Hindlimb muscle (tissue), 1 donor: ENCODE data around the gene BARHL2. TPM values are rescaled to one million over a fixed set of nuclear protein-coding genes. Genes with fewer than 3 reads are reported as not detected.
A peak's percentile ranks its signal among the peaks of the same experiment; 100 is the strongest.

ENCODE experiments used
- DNase-seq: peaks from one replicate; pipeline ENCODE4 v3.0.0-alpha.2; 2013
- polyA plus RNA-seq: library from polyadenylated mRNA; unstranded; fragments of 120-200 nt; gene quantifications from one replicate; pipeline ENCODE4 v1.2.1, GENCODE V29; 2013; ENCODE audit not compliant: insufficient read length

The BARHL2 gene
- not detected for polyA plus RNA-seq

DNA sequence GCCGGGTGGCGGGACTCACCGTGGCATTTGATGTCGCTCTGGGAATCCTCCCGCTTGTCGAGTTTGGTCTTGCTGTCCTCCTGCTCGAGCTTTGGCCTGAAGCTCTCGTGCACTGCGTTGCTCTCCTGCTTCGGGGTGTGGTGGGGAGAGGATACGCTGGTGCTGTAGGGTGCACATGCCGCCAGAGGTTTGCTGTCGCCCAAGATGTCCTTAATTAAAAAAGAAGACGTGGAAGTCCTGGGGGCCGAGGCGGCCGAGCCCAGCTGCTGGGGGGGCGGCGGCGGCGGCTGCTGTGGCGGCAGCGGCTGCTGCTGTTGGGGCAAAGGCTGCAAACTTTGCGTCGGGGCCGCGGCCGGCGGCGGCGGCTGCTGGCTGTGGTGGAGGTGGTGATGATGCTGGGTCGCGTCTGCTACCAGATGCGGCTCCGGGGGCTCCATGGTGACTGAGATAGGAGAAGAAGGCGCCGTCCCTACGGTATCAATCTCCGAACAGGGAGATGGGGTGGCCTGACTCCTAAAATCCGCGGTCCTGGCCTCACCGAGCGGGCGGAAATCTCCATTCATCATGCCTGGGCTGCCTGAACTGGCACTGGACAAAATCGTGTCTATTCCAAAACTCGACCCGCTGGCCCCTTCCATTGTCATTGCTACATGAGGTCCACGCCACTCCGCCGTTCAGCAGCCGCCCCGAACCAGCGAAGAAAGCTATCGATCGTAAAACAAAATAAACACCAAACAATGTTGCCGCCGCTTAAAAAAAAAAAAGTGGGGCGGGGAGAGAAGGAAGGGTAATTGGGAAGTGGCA, at the start of gene BARHL2:
BARHL2 (minus strand) TSS at position 751 of the 804 bp plus-strand sequence; CDS start at position 644, 107 bp downstream.
- no peak for DNase-seq

DNA sequence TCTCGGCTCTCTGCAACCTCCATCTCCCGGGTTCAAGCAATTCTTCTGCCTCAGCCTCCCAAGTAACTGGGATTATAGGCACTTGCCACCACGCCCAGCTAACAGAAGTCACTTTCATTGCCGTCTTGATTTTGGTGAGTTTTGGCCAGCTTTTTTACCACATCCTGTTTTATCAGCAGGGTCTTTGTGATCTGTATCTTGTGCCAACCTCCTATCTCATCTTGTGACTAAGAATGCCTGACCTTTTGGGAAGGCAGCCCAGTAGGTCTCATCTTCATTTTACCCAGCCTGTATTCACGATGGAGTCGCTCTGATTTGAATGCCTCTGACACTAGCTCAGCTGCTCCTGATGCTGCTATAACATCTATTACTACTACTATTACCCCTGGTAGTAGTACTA, 46.8 kb upstream of the BARHL2 start:
- DNase-seq, result no peak

DNA sequence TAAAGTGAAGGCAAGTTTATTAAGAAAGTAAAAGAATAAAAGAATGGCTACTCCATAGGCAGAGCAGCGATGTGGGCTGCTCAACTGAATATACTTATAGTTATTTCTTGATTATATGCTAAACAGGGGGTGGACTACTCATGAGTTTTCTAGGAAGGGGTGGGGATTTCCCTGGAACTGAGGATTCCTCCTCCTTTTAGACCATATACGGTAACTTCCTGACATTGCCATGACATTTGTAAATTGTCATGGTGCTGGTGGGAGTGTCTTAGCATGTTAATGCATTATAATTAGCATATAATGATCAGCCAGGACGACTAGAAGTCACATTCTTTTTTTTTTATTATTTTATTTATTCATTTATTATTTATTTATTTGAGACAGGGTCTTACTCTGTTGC, 46.4 kb upstream of the BARHL2 start:
- DNase-seq, result no peak

DNA sequence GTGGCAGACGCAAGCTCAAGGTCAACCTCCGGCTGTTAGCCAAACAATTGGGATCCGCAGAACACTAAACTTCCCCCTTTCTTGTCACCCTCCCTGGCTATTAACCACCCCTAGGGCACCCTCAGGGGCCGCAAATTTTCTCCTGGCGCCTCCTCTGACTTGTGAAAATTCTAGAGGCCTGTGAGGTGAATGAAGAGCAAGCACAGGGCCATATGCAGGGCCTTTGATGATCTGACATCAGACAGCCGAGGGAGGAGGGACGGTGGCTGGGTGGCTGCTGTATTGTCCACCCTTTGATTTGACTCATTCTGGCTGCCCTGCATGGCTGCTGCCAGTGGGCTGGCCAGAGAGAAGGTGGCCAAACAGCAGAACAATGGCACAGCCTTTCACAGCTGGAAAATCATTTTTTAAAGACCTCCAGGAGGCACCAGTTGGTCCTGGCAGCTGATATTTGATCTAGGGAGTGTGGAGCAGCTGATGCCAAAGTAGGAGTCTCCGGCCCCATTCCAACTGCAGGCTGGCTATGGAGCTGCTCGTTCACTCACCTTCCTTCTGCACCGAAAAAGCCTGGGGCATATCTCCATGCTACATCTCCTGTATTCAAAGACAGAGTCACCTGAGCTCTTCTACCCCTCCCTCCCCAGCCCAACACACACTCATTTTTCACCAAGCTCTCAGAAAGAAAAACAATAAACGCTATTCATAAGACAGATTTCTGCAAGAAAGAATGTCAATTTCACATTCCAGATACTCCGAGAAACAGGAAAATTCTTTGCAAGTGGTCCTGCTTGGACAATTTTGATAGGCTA, 44.9 kb upstream of the BARHL2 start:
- peak; percentile 18 for DNase-seq

DNA sequence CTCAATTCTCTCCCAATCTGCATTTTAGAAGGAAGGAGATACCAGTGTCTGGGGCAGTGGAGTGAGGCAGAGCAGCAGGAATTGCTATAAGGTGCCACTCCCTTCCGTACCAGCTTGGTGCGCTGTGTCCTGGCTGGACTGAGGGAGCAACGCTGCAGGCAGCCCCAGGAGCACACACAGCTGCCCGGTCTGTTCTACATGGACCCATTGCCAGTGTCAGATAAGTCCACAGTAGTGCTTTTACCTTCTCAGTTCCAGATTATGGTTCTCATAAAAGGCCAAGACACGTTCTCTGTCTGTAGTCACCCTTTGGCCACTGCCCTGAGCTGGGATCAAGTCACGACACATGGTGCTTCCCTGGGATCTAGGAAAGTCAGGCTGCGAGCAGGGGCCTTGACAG, 44.1 kb upstream of the BARHL2 start:
- no peak for DNase-seq

DNA sequence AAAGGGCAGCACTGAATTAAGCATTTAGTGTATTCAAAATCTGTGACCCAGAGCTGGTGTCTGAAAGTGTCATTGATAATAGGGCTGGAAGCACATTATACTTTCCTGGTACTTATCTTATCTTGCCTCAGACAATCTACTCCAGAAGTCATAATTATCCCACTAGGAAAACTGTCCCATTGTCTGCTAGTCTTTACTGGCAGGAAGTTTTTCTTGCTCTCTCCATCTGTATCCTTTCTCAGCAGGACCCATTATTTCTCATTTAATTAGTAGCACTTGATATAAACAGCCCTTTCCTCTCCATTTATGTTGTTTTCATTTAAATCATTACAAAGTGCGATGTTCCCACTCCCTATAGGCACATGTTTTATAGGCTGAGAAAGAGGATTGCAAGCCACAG, 36.5 kb upstream of the BARHL2 start:
- no peak for DNase-seq

DNA sequence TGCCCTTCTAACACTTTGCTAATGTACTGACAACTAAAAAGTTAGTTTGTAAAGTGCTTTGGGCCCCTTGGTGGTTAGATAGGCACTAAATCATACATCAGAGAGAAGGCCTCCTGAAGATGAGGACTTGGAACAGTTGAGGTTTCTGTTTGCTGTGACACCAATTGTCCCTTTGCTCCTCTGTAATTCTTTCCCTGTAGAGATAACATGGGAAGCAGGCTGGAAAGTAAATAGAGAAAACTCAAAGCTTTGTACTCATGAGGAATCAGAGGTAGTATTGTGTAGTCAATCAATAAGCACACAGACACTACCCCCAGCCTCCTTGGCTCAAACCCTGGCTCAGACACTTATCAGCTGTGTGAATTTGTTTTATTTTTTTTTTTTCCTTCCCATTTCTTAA, 31.6 kb upstream of the BARHL2 start:
- DNase-seq, result no peak

DNA sequence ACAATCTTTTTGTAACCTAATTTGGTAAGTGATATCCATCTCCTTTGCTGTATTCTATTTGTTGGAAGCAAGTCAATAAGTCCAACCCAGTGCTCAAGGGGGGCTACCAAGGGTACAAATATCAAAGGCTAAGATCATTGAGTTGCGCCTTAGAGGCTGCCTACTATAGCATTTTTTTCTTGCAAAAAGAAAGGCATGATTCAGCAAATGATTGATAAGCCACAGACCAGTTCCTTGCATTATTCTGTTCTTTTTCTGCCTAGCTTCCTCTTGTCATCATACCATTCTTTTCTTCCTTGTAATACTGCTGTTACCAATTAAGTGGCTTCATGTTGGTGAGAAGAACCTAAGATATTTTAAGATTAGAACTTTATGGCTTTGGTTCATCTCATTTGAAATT, 29.8 kb upstream of the BARHL2 start:
- DNase-seq, result no peak

DNA sequence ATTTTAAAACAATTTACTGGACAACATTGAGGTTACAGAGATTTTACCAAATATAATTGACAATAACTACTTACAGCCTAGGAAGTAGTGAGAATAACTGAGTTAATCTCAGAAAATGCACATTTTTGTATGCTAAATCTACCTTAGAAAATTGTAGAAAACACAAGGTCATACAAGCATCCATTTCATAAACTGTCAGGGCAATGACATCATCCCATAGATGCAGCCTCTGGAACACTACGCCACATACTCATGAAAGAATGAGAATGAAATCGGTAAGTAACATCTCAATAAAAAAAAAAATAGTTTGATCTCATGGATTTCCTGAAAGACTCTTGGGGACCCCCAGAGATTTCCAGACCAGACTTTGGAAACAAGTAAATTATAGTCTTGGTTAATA, 28.9 kb upstream of the BARHL2 start:
- DNase-seq, result no peak

DNA sequence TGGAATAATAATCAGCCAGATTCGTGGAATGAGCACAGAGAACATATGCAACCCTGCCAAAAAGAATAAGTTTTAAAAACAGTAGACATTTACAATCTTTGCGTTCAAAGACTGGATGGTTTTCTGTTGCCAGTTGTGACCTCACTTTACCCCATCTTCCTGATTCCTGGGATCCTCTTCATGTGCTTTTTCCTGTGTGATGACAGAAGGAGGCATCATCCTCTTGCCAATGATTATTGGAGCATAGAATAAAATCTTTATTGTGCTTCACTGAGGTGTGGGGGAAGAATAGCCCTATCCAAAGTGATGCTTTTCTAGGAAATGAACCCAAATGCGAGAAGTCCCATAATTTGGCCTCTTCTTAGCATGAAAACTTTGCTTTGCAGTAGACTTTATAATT, 15.0 kb upstream of the BARHL2 start:
- DNase-seq, result no peak

DNA sequence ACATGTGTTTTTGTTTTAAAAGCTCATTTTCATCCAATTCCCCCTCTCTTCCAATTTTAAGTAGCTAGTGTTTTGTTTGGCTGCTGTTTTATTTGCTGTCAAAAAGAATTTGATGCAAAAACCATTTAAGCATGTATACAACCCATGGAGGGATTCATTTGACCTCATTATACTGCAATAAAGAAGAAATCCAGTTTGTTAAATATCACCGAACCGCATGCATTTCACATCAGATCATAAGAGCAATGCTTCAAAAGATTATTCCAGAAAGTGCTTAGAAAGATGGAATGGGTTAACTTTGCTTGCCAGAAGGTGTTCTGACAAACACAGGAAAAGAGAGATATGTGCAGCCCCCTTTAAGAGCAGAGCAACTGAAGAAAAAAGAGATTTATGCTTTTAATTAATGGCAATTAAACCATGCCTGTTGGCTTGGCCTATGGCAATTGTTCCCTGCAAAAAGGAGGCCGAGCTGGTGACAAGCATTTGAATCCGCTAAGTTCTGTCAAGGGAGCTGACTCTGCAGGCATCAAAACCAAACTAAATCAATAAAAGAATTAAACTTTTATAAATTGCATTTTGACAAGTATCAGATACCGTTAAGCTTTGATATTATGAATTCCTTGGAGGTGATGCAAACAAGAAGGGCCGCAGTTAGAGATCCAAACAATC, 14.4 kb upstream of the BARHL2 start:
- DNase-seq, result no peak

DNA sequence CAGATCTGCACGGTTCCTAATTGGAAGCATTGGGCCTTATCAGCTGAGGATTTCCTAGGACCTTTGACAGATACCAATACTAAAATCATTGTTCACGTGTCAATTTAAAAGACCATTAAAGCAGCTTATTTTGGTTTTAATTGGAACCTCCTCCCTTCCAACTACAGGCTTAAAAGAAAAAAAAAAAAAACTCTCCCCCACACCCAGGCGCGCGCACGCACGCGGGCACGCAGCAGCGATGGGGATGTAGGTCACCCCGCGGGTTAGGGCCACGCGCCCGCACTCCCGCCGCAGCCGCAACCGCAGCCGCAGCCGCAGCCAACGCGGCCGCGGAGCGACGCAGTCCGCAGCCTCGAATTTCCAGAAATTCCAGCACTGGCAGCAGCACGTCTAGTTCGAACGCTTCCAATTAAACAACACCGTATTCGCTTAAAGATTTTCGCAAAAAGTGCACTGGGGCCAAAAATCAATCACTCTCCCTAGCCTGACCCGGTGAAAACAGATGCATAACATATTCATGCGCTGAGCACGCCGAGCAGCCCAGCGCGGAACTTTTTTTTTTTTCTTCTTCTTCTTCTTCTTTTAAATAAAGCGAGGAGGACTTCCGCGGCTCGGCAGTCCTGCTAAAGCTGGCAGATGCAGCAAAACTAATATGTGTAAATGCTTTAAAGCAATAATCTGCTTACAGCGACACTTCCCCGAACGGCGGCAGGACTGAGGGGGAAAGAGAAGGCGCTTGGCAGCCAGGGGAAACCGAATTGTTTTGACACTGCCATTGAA, 13.3 kb upstream of the BARHL2 start:
- DNase-seq, result no peak

DNA sequence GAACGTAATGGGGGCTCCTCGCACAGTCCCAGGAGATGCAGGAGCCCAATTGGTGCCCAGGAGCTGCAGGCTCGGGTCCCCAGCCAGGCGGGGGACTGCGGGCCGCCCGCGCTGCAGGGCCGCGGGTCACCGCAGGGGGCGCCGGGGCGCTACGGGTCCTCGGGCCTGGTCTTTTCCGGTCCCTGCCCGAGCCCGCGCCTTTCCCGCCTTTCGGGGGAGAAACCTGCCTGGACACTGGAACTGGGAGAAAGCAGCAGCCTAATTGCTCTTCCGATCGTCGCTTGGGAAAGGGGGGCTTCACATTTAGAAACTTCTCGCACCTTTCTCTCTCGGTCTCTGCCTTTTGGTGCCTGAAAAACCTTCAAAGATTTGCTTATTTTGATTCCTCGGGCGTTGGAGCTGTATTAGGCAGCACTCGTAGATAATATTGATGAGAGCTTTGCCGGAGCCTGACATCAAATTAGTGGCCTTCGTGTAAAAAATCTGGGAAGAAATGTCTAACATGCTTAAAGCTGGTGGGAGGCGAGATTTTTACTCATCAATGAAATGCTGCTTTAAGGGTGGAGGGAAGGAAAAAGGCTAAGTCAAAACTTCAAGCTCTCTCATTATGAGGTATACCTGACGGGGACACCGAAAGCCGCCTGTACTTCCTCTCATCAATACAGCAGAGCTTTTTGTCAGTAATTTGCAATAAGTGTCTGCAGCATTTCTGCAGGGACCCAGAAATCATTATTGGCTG, 12.6 kb upstream of the BARHL2 start:
- no peak for DNase-seq

DNA sequence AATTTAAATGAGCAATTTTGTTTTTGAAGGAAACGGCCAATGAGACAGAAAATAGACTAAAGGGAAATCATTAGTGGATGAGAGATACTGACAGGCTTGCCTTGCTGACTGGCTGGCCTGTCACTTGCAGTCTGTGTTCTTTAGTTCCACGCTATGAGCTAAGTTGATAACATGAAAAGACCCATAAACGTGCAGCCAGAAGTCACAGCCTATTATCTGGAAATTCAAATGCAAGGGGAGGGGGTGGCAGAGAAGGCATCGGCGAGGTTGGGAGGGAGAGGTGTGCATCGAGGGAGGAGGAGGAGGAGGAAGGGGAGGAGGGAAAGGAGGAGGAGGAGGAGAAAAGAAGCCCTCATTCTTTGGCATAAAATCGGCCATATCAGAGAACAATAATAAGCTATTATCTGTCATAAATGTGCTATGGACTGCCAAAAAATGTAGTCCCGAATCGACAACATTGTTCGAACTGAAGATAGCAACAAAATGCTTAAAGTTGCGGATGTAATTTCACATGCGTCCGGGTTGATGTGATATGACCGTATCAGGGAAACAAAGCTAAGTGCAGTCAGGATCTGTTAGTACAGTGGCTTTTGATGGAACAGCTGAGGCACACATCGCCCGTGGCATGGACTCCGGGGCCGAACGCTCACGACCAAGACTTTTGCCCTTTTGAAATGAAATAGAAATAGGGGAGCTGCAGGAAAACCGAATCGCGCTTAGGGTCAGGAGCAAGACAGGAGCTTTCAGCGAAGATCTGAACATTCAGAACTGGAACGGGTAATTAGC, 11.6 kb upstream of the BARHL2 start:
- no peak for DNase-seq

DNA sequence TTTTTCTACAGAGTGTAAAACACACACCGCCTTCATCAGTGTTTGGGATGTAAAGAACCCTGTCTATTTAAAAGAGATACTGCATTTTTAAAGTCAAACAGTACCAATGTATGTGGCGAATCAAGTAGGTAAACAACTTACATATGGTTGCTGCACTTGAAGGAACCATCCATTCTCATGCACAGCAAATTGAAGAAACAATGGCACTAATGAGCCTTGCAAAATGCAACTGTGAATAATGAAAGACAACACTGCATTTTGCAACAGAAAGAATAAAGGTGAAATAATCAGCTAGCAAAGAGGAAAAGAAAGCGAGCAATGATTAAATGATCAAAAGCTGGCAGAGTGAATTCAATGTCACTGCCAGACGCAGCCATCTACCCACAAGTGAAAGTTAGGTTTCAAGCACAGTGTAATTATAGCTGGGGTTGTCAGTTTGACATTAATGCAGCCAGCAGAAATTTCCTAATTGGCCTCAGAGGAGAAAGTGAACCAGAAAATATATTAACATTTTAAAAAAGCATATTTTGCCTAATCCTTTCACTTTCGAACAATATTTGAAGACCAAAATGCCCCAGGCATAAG, 10.9 kb upstream of the BARHL2 start:
- DNase-seq, result no peak

DNA sequence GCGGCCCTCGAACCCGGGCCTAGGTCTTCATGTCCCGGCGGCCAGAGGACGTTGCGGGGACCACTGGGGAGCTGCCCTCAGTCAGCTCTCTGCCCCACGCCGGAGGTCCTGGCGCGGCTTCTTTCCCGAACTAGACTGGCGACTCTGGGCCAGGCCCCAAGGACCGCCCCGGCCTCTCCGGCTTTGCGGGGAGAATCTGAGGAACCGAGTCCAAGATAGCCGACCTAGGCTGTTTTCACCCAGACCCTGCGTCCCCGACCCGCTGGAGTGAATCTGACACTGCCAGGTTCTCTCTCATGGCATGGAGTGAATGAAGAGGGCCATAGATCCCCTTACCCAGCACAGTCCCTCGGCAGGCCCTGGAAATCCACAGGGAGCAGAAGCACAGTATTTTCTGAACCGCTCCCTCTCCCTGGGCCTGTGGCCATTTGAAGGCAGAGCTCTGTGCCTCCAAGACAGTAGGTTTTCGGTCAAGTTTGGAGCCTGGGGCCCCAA, 9.9 kb upstream of the BARHL2 start:
- no peak for DNase-seq

DNA sequence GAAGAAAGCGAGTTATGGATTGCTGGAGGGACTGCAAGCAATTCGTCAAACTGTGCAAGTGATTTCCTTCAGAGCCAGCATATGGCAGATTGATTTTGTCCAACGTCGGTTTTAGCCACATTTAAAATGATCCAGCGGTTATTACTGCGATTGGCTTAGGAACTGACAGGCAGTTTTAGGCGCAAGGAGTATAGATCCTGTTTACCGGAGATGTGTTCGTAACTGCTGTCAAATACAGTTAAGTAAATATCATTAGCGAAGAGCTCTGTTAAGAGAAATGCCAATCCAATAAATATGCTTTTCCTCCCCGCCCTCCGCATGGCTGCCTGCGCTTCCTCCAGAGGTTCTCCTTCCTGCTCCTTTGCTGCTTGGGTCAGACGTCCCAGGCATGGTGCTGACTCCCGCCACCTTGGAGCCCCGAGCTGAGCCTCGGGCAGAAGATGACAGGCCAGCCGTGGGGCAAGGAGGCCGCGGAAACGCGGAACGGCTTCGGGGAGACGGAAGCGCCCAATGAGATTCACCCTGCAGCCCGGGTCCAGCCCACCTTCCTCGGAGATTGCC, 9.4 kb upstream of the BARHL2 start:
- no peak for DNase-seq

DNA sequence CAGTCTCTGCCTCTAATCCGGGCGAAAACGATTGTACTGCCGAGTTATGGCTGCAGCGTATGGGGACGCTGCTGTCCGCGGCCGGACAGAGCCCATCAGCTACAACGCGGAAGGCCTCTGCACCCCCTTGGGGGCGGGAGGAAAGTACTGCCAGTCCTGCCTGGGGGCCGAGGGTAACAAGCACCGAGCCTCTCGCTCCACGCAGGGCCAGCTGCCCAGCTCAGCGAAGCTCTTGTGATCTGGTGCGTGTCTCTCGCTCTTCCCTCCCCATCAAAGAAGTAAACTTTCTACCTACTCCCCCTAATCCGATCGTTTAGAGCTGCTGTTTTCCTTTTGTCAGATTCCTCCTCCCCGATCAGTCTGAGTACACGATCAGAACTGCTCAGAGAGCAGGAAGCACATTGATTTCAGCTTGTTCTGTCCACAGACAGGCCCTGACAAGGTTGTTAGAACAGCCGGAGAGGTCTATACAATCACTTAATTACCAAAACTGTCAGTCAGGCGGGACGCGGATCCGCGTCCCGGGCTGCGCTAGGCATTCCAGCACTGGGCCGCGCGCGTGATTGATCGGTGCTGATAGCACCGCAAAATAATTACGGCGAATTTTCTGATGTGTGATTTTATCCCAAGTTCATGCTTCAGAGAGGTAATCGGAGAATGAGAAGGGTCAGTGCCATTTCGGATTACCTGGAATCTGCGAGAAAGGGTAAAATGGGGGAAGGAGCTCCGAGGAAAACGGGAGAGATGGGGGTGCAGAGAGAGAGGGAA, 8.7 kb upstream of the BARHL2 start:
- DNase-seq, result no peak
